ENCODE measurements around the gene SMPD4. TPM values are rescaled to one million over a fixed set of nuclear protein-coding genes. Genes with fewer than 3 reads are reported as not detected.
"Not testable (repeated sequence)": the region's sequence is repeated elsewhere in the genome, so short reads cannot be mapped to it uniquely, and the experiment has no call there.

SMPD4 gene
- total RNA-seq, 1 donor from 2014 or later: 50.7 TPM

DNA sequence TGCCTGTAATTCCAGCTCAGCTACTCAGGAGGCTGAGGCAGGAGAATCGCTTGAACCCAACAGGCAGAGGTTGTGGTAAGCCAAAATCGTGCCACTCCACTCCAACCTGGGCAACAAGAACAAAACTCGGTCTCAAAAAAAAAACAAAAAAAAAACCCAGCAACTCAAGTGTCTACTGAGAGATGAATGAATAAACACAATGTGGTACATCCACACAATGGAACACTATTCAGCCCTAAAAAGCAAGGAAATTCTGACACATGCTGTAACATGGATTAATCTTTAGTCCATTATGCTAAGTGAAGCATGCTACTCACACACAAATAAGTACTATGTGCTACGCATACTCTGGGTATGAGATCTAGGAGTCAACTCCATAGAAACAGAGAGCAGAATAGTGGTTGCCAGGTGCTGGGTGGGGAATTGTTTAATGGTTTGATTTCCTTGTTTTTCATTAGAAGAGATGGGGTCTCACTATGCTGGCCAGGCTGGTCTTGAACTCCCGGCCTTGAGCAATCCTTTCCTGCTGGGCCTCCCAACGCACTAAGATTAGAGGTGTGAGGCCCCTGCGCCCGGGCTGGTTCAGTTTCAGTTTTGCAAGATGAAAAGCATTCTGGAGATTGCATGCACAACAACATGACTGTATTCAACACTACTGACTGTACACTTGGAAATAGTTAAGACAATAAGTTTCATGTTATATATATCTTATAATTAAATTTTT is 15.9 kb downstream of the SMPD4 start:
- Mint-ChIP-seq H3K9me3 (ENCODE audit: low read depth) (no peaks in the 10 kb centered on the region), H3K27ac (ENCODE audit: unreplicated experiment) (no peak overlapping the region), H3K27me3 (ENCODE audit: low read depth) (no peaks in the 10 kb centered on the region), H3K4me3 (ENCODE audit: unreplicated experiment) (no peak overlapping the region), H3K4me1 (ENCODE audit: low read depth) (no peaks in the 10 kb centered on the region), H3K36me3 (ENCODE audit: low read depth) (peaks cover 29% of the 10 kb centered on the region)
- TF ChIP-seq, protein P1, sequence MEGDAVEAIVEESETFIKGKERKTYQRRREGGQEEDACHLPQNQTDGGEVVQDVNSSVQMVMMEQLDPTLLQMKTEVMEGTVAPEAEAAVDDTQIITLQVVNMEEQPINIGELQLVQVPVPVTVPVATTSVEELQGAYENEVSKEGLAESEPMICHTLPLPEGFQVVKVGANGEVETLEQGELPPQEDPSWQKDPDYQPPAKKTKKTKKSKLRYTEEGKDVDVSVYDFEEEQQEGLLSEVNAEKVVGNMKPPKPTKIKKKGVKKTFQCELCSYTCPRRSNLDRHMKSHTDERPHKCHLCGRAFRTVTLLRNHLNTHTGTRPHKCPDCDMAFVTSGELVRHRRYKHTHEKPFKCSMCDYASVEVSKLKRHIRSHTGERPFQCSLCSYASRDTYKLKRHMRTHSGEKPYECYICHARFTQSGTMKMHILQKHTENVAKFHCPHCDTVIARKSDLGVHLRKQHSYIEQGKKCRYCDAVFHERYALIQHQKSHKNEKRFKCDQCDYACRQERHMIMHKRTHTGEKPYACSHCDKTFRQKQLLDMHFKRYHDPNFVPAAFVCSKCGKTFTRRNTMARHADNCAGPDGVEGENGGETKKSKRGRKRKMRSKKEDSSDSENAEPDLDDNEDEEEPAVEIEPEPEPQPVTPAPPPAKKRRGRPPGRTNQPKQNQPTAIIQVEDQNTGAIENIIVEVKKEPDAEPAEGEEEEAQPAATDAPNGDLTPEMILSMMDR (IDR thresholded peaks at IDR 0.05): no peak
- DNase-seq (ENCODE audit: low spot score): no peak

DNA sequence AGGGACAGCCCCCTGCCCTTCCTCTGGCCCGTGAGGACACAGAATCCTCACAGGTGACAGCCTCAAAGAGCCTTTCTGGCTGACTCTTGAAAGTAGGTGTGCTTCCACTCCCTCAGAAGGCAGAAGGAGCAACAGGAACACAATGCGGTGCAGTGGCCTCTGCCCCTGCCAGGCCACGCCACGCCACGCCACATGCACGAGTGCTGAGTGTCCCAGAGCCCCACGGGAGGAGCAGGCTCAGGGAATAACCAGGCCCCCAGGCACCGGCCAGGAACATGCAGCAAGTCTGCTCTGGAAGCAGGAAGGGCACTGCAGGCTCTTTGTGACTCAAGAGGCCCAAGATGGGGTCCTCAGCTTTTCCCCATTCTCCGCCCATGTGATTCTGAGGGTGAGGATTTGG is 18.4 kb downstream of the SMPD4 start:
- no peak for DNase-seq (ENCODE audit: low spot score)
- no peaks in the 10 kb centered on the region for H3K27me3 Mint-ChIP-seq (ENCODE audit: low read depth)
- H3K4me3 Mint-ChIP-seq (ENCODE audit: unreplicated experiment): no peak overlapping the region
- H3K9me3 Mint-ChIP-seq (ENCODE audit: low read depth): no peaks in the 10 kb centered on the region
- H3K27ac Mint-ChIP-seq (ENCODE audit: unreplicated experiment): no peak overlapping the region
- H3K4me1 Mint-ChIP-seq (ENCODE audit: low read depth): no peaks in the 10 kb centered on the region
- peaks cover 23% of the 10 kb centered on the region for H3K36me3 Mint-ChIP-seq (ENCODE audit: low read depth)
- TF ChIP-seq, protein P1 (IDR thresholded peaks at IDR 0.05): no peak

DNA sequence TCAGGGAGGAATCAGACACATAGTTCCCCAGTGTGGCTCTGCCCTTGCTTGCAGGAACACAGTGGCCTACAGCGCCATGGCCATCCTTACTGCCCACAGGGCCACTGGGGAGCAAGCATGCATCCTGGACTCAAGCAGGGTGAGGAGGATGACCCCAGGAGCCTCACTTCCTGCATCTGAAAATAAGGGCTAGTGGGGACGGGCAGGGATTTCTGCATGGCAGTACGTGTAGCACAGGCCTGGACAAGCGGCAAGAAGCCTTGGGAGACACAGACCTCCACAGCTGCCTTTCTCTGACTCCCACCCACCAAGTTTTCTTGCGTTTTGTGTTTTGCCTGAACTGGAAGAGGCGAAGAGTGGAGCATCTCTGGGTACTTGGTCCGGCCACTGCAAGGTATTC is 18.9 kb downstream of the SMPD4 start:
- H3K4me3 Mint-ChIP-seq (ENCODE audit: unreplicated experiment); H3K4me1 Mint-ChIP-seq (ENCODE audit: low read depth); H3K27ac Mint-ChIP-seq (ENCODE audit: unreplicated experiment); DNase-seq (ENCODE audit: low spot score); H3K27me3 Mint-ChIP-seq (ENCODE audit: low read depth); H3K9me3 Mint-ChIP-seq (ENCODE audit: low read depth): not testable (repeated sequence)
- peaks cover 19% of the 10 kb centered on the region for H3K36me3 Mint-ChIP-seq (ENCODE audit: low read depth)

DNA sequence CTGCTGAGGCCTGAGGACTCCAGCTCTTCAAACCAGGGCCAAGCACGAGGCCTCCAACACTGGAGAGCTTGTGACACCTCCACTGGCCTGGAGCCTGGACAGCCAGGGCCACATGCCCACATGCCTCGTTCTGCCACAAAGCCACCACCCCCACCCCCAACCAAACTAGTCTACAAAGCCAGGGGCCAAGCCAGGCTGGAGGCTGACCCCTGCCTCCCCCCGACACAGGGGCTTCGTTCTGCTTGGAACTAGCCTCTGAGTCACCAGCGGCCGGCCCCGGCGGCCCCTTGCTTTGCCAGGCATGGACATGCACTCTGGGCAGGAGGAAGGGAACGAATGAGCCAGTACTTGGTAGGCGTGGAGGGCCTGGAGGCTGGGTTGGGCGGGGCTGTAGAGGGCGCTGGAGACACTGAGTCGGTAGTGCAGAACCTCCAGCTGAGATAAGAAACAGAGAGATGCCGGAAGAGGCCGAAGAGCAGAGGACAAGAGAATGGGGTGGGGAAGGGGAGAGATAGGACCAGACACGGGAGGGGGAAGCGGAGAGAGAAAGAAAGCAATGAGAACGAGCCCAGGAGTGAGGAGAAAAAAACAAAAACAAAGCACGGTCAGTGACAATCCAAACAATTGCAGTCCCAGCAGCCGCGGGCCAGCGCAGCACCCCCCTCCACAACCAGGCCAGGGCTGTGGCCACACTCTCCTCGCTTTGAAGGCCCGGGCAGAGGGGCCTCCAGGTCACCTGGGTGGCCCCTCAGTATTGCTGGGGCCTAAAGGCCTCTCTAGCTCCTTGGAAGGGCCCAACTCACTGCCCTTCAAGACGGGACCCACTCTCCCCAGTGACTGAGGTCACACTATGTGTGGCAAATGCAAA is 20.3 kb downstream of the SMPD4 start:
- not testable (repeated sequence) for H3K9me3 Mint-ChIP-seq (ENCODE audit: low read depth); H3K4me3 Mint-ChIP-seq (ENCODE audit: unreplicated experiment); H3K27ac Mint-ChIP-seq (ENCODE audit: unreplicated experiment); H3K27me3 Mint-ChIP-seq (ENCODE audit: low read depth); DNase-seq (ENCODE audit: low spot score); H3K4me1 Mint-ChIP-seq (ENCODE audit: low read depth)
- H3K36me3 Mint-ChIP-seq (ENCODE audit: low read depth): peaks cover 13% of the 10 kb centered on the region

DNA sequence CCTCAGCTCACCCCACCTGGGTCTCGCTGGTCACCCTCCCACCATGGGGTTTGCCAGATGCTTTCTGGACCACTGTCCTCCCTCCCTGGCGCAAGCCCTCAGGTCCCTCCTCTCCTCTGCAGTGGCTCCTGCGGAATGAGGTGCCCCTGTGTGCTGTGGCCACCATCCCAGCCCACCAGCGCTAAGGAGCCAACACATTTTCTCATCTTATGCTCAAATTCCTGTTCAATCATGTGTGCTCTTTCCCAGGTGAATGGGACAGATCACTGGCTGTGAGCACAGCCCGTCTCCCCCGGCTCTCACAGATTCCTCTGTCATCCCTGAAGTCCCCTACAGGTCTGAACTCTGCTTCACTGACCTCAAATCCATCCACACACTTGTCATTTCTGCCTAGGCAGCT is 21.3 kb downstream of the SMPD4 start:
- DNase-seq (ENCODE audit: low spot score): no peak
- H3K4me1 Mint-ChIP-seq (ENCODE audit: low read depth): no peaks in the 10 kb centered on the region
- no peaks in the 10 kb centered on the region for H3K27me3 Mint-ChIP-seq (ENCODE audit: low read depth)
- no peak overlapping the region for H3K4me3 Mint-ChIP-seq (ENCODE audit: unreplicated experiment)
- H3K27ac Mint-ChIP-seq (ENCODE audit: unreplicated experiment): no peak overlapping the region
- H3K36me3 Mint-ChIP-seq (ENCODE audit: low read depth): peaks cover 7% of the 10 kb centered on the region
- H3K9me3 Mint-ChIP-seq (ENCODE audit: low read depth): no peaks in the 10 kb centered on the region
- TF ChIP-seq, protein P1 (IDR thresholded peaks at IDR 0.05): no peak

DNA sequence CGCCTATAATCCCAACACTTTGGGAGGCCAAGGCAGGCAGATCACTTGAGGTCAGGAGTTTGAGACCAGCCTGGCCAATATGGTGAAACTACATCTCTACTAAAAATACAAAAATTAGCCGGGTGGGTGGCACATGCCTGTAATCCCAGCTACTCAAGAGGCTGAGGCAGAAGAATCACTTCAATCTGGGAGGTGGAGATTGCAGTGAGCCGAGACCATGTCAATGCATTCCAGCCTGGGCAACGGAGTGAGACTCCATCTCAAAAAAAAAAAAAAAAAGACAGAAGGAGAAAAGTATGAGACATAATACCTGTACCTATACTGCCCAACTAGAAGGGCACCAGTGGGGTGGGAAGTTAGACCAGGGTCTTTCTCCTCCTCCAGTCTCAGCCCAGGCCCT is 22.0 kb downstream of the SMPD4 start:
- DNase-seq (ENCODE audit: low spot score); H3K27ac Mint-ChIP-seq (ENCODE audit: unreplicated experiment); H3K36me3 Mint-ChIP-seq (ENCODE audit: low read depth); H3K9me3 Mint-ChIP-seq (ENCODE audit: low read depth); H3K27me3 Mint-ChIP-seq (ENCODE audit: low read depth); H3K4me1 Mint-ChIP-seq (ENCODE audit: low read depth); H3K4me3 Mint-ChIP-seq (ENCODE audit: unreplicated experiment): not testable (repeated sequence)

Measured in chondrocyte (in vitro differentiated cells).